GM12878 (cell line): ENCODE data around the gene PIP5KL1. TPM values are rescaled to one million over a fixed set of nuclear protein-coding genes. Genes with fewer than 3 reads are reported as not detected.

ENCODE experiments used
- ATAC-seq: fragments of 200-7000 bp; cut with Tn5 transposase; 3 replicates; pipeline ENCODE4 v1.9.1; 2020; ENCODE audit warnings: mild to moderate bottlenecking, moderate library complexity
- BruUV-seq: library from RNA; stranded (reverse); fragments of 400-500 nt; replicated peaks from 2 replicates; lab custom pipeline; 2021; lab: Mats Ljungman, UMichigan
- CTCF ChIA-PET: fragments of 300-600 bp; sonication (Branson Sonifier 250); formaldehyde crosslinking; extraction: SDS; loops from one replicate; lab custom pipeline; 2021; ENCODE audit warnings: inconsistent platforms; lab: Yijun Ruan, JAX
- POLR2A ChIA-PET: fragments of 350-600 bp; formaldehyde crosslinking; extraction: SDS; loops from one replicate; lab custom pipeline; 2021; ENCODE audit warnings: inconsistent platforms; lab: Charles Lee
- RAD21 ChIA-PET: fragments of 300-600 bp; sonication (Branson Sonifier 250); formaldehyde crosslinking; loops from one replicate; lab custom pipeline; 2023; ENCODE audit warnings: antibody characterized with exemption; ENCODE audit not compliant: unreplicated experiment; lab: Charles Lee
- SMC1A ChIA-PET: fragments of 300-600 bp; sonication (Branson Sonifier 250); formaldehyde crosslinking; loops from one replicate; lab custom pipeline; 2023; ENCODE audit not compliant: unreplicated experiment, uncharacterized antibody; lab: Charles Lee
- DNase-seq: peaks from one replicate; pipeline ENCODE4 v3.0.0-alpha.2; 2011; ENCODE audit warnings: low read depth, low spot score
- FAIRE-seq: peaks from 3 replicates; lab custom pipeline; 2011; peaks lifted over from hg19 to GRCh38; lab: Jason Lieb, UNC
- H2AFZ ChIP-seq: 2 replicates; pipeline ENCODE4 v1.6.0; 2011; ENCODE audit warnings: low read depth, low read length, control low read depth; ENCODE audit not compliant: control insufficient read depth
- H3K27ac ChIP-seq: 2 replicates; pipeline ENCODE4 v1.5.1; 2011; ENCODE audit warnings: control low read depth; ENCODE audit not compliant: control insufficient read depth, insufficient read depth
- H3K27me3 ChIP-seq, 2 experiments: replicated peaks in 1 of 2; 2 replicates each; pipeline versions ENCODE4 v1.6.0 to v1.6.1; 2011; ENCODE audit warnings: low read length in 1 of 2; ENCODE audit not compliant: control insufficient read depth in 2 of 2, insufficient read depth in 2 of 2
- H3K36me3 ChIP-seq, 2 experiments: 2 replicates each; pipeline ENCODE4 v1.5.1; 2011; ENCODE audit warnings: low read length in 1 of 2; ENCODE audit not compliant: control insufficient read depth in 2 of 2, insufficient read depth in 2 of 2
- H3K4me1 ChIP-seq: 2 replicates; pipeline ENCODE4 v1.6.1; 2011; ENCODE audit warnings: mild to moderate bottlenecking, low read length, moderate library complexity, mixed read lengths; ENCODE audit not compliant: control insufficient read depth, insufficient read depth
- H3K4me2 ChIP-seq: 2 replicates; pipeline ENCODE4 v1.6.0; 2011; ENCODE audit warnings: control low read depth; ENCODE audit not compliant: control insufficient read depth, insufficient read depth
- H3K4me3 ChIP-seq: fragments of 200-600 bp; sonication (generic); 2 replicates; pipeline ENCODE4 v1.5.1; 2016
- H3K79me2 ChIP-seq: 2 replicates; pipeline ENCODE4 v1.6.0; 2011; ENCODE audit warnings: low read length; ENCODE audit not compliant: control insufficient read depth, insufficient read depth
- H3K9ac ChIP-seq: 2 replicates; pipeline ENCODE4 v1.8.0; 2011; ENCODE audit warnings: low read length, control low read depth, mixed read lengths; ENCODE audit not compliant: control insufficient read depth, insufficient read depth
- H3K9me3 ChIP-seq: replicated peaks from 3 replicates; pipeline ENCODE4 v1.5.1; 2011; ENCODE audit warnings: mild to moderate bottlenecking, low read length; ENCODE audit not compliant: control insufficient read depth, insufficient read depth
- H4K20me1 ChIP-seq: 2 replicates; pipeline ENCODE4 v1.6.0; 2011; ENCODE audit not compliant: control insufficient read depth, insufficient read depth
- SMARCA5 ChIP-seq: fragments of 450-650 bp; IDR thresholded peaks from 2 replicates; pipeline ENCODE4 v1.6.1; 2017; ENCODE audit warnings: mild to moderate bottlenecking
- SUPT20H ChIP-seq: IDR thresholded peaks from 2 replicates; pipeline ENCODE4 v1.6.1; 2011; ENCODE audit warnings: low read depth, mild to moderate bottlenecking, low read length, moderate library complexity, borderline replicate concordance; ENCODE audit not compliant: control insufficient read depth
- WGBS: methylation state at CpG from one replicate; pipeline ENCODE4 v1.1.6; 2016; ENCODE audit warnings: low lambda C conversion rate; ENCODE audit not compliant: insufficient replicate concordance, insufficient coverage; ENCODE audit errors: missing lambda C conversion rate; 5-methylcytosine and 5-hydroxymethylcytosine counted together
- in situ Hi-C: fragments of 300-500 bp; cut with MboI; formaldehyde crosslinking; loops from 9 replicates; pipeline ENCODE4 v1.14.3; 2018; ENCODE audit warnings: mixed read lengths
- intact Hi-C: fragments of 100-400 bp; cut with micrococcal nuclease; formaldehyde crosslinking; loops from one replicate; pipeline ENCODE4 v1.14.2; 2022; ENCODE audit not compliant: unreplicated experiment
- polyA plus RNA-seq, 11 experiments: library from polyadenylated mRNA; depleted of rRNA in 4 of 11; unstranded in 6 of 11; stranded (reverse) in 5 of 11; fragments of >200 nt; fragmentation: Nextera tagmentation in 4 of 11; fragmentation: Illumina TruSeq in 1 of 11; extraction: Ambion mirVana in 4 of 11; extraction: Trizol in 1 of 11; gene quantifications; 1 replicate in 1 of 11; 2 replicates in 10 of 11; pipeline versions ENCODE4 v1.2.1 to v1.2.3, GENCODE V29; 2011 to 2016; ENCODE audit warnings: inconsistent platforms in 2 of 11, missing spikeins in 2 of 11, low read depth in 1 of 11
- total RNA-seq, 4 experiments: library from RNA; depleted of rRNA in 3 of 4; stranded (reverse); fragments of >200 nt in 3 of 4; fragmentation: Illumina TruSeq in 1 of 4; extraction: Trizol in 1 of 4; gene quantifications; 2 replicates each; pipeline versions ENCODE4 v1.2.1 to v1.2.3, GENCODE V29; 2013 to 2021

PIP5KL1 gene
- total and polyA plus RNA-seq, 10 of the 15 experiments (the other 5 are each of a cell fraction or from before 2014, with no cell fraction given), result 0.04 to 0.67 (median 0.43) TPM; not detected in 2

- H4K20me1 ChIP-seq, result peaks cover 15% of the 10 kb centered on the region
- peak overlapping the region; percentile 12; the same call in 1 of the 2 replicates for H3K9ac ChIP-seq
- ATAC-seq, result peak; percentile 52
- TF ChIP-seq SUPT20H (no peak), SMARCA5 (peak; percentile 63; the same call in 1 of the 2 replicates)
- H3K9me3 ChIP-seq, result no peaks in the 10 kb centered on the region
- SMC1A ChIA-PET, result interaction anchor here (1.0 to 4.2 kb wide), 6 partner anchors 8 to 61 kb away, joined by 3 to 24 read pairs (median 6); partner anchors contain the start of gene EEIG1
- CTCF ChIA-PET, result interaction anchor here (0.7 to 3.4 kb wide), 6 partner anchors 8 to 63 kb away, joined by 3 to 13 read pairs (median 4); no protein-coding TSS in a partner anchor
- WGBS, result 21% methylated on average over 19 of the region's 20 CpGs
- BruUV-seq, result no TSS peak
- POLR2A ChIA-PET, result interaction anchor here (0.8 to 2.9 kb wide), 5 partner anchors 9 to 101 kb away, joined by 3 to 22 read pairs (median 4); partner anchors contain the start of gene EEIG1
- FAIRE-seq, result peak; percentile 44
- peaks cover 55% of the 10 kb centered on the region for H3K79me2 ChIP-seq
- peaks cover 55% of the 10 kb centered on the region for H3K4me1 ChIP-seq
- 0 out of 2 replicates have a peak overlapping the region, but pooled peaks have one; percentile 50 for H3K4me3 ChIP-seq
- RAD21 ChIA-PET, result interaction anchor here (0.6 to 2.8 kb wide), 5 partner anchors 10 to 101 kb away, joined by 3 to 10 read pairs (median 4); partner anchors contain the start of gene EEIG1
- H3K27ac ChIP-seq, result peak overlapping the region; percentile 63
- intact Hi-C loops, result no loop called here
- H3K4me2 ChIP-seq, result peak overlapping the region; percentile 74
- H3K36me3 ChIP-seq, result peaks cover 0 to 3% of the 10 kb centered on the region in 2 experiments; a peak in 2 of 4 replicates
- DNase-seq, result no peak
- no peaks in the 10 kb centered on the region for H3K27me3 ChIP-seq
- in situ Hi-C loops, result no loop called here
- H2AFZ ChIP-seq, result no peak overlapping the region
Observed at GRCh38 chr9:127971357-127972235, 41.0 kb upstream of the PIP5KL1 start.
